ENCODE data around the gene ZNF362. TPM values are rescaled to one million over a fixed set of nuclear protein-coding genes. Genes with fewer than 3 reads are reported as not detected.

ZNF362 gene
- total RNA-seq, 2 donors from 2014 or later, result 8.9 to 9.8 TPM

DNA sequence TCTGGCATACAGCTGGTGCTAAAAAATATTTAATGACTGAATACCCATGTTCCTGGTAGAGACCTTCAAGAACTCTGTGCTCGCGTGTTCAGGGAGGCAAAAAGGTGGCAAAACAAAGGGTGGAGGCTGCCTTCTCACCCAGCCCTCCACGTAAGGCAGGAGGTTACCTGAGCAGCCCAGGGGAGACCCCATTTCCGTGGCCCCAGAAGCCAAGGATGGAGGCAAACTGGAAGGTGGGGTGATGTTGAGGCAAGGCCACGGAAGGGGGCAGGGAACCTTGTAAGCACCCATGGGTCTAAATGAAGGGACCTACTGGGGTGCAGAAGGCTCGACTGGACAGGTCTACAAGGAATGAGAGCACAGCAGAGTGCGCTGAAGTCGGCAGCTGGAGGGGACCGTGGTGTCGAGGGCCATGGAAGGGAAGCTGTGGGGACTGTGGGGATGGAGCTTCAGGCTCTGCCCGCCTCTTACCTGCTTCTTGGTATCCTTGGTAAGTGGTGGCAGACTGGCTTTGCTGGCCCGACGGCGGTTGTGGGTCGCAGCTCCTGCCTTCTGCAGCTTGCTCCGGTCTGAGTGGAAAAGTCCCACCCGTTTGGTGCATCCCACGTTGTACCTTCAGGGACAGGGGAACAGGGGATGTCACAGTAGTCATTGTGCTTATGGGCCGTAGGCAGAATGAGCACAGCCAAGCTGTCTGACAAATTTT lies 73.5 kb downstream of the ZNF362 start:
- TF ChIP-seq, protein P1, sequence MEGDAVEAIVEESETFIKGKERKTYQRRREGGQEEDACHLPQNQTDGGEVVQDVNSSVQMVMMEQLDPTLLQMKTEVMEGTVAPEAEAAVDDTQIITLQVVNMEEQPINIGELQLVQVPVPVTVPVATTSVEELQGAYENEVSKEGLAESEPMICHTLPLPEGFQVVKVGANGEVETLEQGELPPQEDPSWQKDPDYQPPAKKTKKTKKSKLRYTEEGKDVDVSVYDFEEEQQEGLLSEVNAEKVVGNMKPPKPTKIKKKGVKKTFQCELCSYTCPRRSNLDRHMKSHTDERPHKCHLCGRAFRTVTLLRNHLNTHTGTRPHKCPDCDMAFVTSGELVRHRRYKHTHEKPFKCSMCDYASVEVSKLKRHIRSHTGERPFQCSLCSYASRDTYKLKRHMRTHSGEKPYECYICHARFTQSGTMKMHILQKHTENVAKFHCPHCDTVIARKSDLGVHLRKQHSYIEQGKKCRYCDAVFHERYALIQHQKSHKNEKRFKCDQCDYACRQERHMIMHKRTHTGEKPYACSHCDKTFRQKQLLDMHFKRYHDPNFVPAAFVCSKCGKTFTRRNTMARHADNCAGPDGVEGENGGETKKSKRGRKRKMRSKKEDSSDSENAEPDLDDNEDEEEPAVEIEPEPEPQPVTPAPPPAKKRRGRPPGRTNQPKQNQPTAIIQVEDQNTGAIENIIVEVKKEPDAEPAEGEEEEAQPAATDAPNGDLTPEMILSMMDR (IDR thresholded peaks at IDR 0.05), result no peak
- intact Hi-C loops (cut with DNase I), result no loop called here
- no peak for DNase-seq

DNA sequence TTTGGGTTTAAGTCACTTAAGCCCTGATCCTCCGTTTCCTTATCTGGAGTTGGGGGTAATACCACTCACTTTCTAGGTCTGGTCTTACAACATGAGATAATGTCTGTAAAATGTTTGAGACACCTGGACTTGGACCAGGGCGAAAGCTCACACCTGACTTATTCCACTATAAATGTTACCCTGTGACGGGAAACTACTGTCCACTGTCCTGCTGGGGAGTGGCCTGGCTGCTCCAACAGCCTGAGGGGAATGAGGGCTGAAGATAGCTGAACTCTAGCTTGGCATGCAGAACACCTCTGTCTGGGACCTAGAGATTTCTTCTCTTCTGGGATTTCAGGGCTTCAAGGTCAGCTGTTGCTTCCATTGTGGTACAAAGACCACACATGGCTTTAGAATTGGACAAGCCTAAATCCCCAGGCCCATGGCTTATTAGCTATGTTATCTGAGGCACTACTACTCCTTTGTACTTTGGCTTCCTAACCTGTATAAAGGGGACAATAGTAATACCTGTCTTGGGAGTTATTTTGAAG lies 74.1 kb downstream of the ZNF362 start:
- H3K27me3 ChIP-seq, result no peaks in the 10 kb centered on the region
- TF ChIP-seq, protein P1 (IDR thresholded peaks at IDR 0.05), result no peak
- H3K9ac ChIP-seq (ENCODE audit: low read depth in 2 of 2, low read length in 2 of 2), result no peak overlapping the region
- H3K4me1 ChIP-seq, result no peaks in the 10 kb centered on the region
- peaks cover 24% of the 10 kb centered on the region for H3K36me3 ChIP-seq
- no peak for DNase-seq
- intact Hi-C loops (cut with DNase I), result no loop called here
- H3K4me3 ChIP-seq, result no peak overlapping the region
- no peak overlapping the region for H3K27ac ChIP-seq
- no peaks in the 10 kb centered on the region for H3K9me3 ChIP-seq

More for the DNA sequence above, 73.5 kb downstream of the ZNF362 start:
- Histone ChIP-seq H3K27ac (no peak overlapping the region), H3K9me3 (no peaks in the 10 kb centered on the region), H3K36me3 (peaks cover 31% of the 10 kb centered on the region), H3K9ac (ENCODE audit: low read depth in 2 of 2, low read length in 2 of 2) (no peak overlapping the region), H3K4me1 (no peaks in the 10 kb centered on the region), H3K4me3 (no peak overlapping the region), H3K27me3 (no peaks in the 10 kb centered on the region)

DNA sequence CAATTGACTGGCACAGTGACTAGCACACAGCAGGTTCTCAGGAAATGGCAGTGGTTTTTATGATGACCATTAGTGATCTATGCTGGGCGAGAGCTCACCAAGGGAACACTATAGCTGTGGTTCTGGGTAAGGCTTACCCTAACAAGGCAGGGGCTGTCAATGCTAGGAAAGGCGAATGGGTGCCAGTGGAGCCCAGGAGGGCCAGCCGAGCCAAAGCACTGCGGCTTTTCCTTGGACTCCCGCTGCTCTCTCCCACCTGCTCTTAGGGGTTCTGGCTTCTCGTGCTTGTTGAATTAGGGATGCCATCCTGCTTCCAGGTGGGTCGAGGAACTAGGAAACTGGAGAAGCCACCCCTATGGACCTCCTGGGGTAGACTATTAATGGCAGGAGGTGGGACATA lies 74.6 kb downstream of the ZNF362 start:
- Histone ChIP-seq H3K4me3 (no peak overlapping the region), H3K27ac (no peak overlapping the region), H3K9me3 (no peaks in the 10 kb centered on the region), H3K9ac (ENCODE audit: low read depth in 2 of 2, low read length in 2 of 2) (no peak overlapping the region), H3K4me1 (no peaks in the 10 kb centered on the region), H3K27me3 (no peaks in the 10 kb centered on the region), H3K36me3 (peaks cover 20% of the 10 kb centered on the region)
- TF ChIP-seq, protein P1 (IDR thresholded peaks at IDR 0.05), result no peak
- no peak for DNase-seq
- intact Hi-C loops (cut with DNase I), result no loop called here

DNA sequence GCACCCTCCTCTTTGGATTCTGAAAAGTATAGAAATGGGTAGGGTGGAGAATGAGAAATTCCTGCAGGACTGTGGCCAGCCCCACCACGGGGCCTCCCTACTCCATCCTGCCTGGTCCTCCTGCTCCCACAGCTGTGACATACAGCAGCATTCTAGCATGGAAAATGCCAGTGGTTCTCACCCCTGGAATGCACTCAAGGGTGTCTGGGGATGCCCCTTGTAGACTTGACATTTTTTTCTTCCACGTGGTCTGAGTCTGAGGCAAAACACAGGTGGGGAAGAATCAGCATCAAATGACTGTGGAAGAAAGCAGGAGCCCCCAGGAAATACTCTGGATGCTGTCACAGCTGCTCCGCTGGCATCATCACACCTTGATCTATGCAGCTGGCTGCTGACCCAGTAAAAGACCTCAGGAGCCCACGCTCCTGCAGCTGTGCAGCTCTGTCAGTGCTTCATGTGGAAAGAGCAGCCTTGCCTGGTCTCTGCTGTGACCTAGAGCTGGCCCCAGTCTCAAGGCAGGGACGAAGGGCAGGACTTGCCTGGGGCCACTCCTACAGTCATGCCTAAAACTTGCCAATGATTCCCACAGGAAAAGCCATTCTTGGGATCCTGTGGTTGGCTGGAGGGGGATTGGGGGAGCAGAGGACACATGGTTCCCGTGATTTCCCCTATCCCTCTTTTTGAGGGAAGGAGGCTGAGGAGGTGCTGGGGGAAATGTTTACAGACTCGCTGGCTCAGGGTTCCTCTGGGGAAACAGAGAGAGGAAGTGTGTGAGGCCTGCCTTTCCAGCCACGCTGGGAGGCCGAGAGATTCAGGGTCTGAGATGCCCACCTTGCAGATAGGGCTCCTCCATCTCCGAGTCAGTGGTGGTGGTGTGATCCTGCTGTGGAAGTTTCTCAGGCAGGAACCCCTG lies 75.4 kb downstream of the ZNF362 start:
- Histone ChIP-seq H3K4me1 (peaks cover 4% of the 10 kb centered on the region), H3K4me3 (no peak overlapping the region), H3K9ac (ENCODE audit: low read depth in 2 of 2, low read length in 2 of 2) (no peak overlapping the region), H3K27me3 (no peaks in the 10 kb centered on the region), H3K9me3 (no peaks in the 10 kb centered on the region), H3K36me3 (peaks cover 13% of the 10 kb centered on the region), H3K27ac (no peak overlapping the region)
- no peak for DNase-seq
- intact Hi-C loops (cut with DNase I), result no loop called here
- TF ChIP-seq, protein P1 (IDR thresholded peaks at IDR 0.05), result no peak

DNA sequence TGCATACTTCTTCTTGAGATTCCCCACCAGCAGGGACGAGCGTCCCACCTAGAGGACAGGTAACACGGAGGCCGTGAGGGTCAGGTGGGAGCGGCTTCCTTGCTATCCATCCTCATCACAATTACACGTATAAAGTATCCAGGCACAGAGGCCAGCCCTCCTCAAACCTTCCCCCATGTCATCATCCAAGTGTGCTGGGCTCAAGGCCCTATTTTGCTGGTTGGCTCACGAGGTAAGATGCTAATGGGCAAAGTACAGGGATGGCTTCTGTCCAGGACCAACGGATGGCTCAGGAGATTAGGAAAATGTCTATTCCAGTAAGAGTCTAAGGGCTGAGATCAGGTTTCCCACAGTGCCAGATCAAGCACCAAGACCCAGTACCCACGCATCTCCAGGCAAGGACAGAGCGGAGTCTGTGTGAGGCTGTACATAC lies 76.1 kb downstream of the ZNF362 start:
- Histone ChIP-seq H3K27ac (no peak overlapping the region), H3K4me3 (no peak overlapping the region), H3K9me3 (no peaks in the 10 kb centered on the region), H3K9ac (ENCODE audit: low read depth in 2 of 2, low read length in 2 of 2) (no peak overlapping the region), H3K27me3 (no peaks in the 10 kb centered on the region), H3K4me1 (peaks cover 5% of the 10 kb centered on the region), H3K36me3 (peaks cover 13% of the 10 kb centered on the region)
- intact Hi-C loops (cut with DNase I), result no loop called here
- TF ChIP-seq, protein P1 (IDR thresholded peaks at IDR 0.05), result no peak
- no peak for DNase-seq

Data from colonic mucosa (tissue), 4 donors.